GM21360 (cell line): ENCODE measurements around the gene CLDND2.
"Not testable (repeated sequence)": the region's sequence is repeated elsewhere in the genome, so short reads cannot be mapped to it uniquely, and the experiment has no call there.

Experiments
- ATAC-seq: cut with Tn5 transposase; IDR thresholded peaks from one replicate; pipeline ENCODE4 v1.9.1; 2021; ENCODE audit warnings: mild to moderate bottlenecking, moderate library complexity; ENCODE audit not compliant: unreplicated experiment

CLDND2 gene

GRCh38 chr19:51368366-51369282 is at the start of gene CLDND2:
Gene CLDND2 (minus strand): TSS chr19:51369003. CDS start chr19:51368577, 426 bp downstream.
- no peak for ATAC-seq

- ATAC-seq, result no peak
Measured at GRCh38 chr19:51417810-51418157, 49.0 kb upstream of the CLDND2 start.

DNA sequence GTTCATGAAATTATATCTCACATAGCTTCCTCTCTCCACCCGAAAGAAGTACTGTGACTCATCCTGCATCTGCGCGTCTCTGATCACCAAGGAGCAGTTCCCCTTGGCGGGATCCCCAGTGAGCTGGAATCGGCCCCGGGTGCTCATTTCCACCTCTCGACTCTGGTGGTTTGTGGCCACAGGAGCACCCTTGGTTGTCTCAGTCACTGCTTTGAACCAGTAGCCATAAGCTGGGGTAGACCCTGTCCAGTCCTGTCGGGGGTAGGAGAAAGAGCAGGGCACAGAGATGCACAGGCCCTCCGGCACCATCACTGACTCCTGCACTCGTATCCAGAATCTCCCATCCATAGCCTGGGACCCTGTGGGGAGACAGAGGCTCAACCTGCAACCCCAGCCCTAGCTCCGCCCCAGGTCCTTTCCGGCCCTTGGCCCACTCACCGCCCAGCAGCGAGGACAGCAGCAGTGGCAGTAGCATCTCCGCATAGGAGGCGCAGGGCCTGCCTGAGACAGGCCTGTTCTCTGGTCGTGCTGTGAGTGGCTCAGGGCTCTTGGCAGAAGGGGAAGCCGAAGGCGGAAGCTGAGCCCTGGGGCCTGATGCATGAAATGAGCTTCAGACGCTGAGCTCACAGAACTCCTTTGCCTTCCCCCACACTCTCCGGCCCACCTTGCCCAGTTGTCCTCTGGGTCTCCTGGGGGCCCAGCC is 48.5 kb upstream of the CLDND2 start, which contains the start of gene SIGLEC10:
TSS of gene SIGLEC10 (minus strand) at position 536 of the 703 bp plus-strand sequence. CDS start at position 475, 61 bp downstream.
- peak; percentile 70 for ATAC-seq

DNA sequence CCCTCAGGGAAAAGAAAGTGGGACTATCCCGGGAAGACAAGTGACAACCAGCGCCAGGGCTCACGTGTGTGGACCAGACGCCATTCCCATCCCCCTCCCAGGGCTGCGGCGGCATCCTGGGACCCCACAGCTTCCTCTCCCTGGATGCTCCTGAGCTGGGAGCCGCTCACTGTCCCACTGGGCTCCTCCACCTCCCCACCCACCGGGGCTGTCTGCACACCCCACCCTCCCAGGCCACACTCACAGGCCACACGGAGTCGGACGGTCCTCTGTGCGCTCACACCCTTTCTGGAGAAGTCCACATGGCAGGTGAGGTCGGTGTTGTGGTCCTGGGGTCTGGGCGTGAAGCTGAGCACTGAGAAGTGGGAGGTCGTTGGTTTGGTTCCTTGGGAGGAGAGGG is 47.6 kb upstream of the CLDND2 start:
- not testable (repeated sequence) for ATAC-seq

DNA sequence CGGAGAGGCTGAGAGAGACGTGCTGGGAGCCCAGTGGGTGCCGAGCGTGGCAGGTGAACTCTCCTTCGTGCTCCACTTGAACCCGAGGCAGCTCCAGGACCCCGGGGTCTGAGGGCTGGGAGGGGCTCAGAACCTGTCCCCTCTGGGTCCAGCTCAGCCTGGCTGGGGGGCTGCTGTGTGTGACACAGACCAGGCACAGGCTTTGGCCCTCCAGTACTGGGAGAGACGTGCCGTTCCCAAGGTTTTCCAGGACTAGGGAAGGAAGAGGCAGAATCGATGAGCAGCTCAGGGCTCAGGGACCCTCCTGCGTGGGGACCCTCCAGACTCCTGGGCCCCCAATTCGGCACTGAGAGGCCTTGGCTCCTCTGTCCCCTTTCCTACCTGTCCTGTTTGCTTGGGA is 46.4 kb upstream of the CLDND2 start:
- no peak for ATAC-seq

DNA sequence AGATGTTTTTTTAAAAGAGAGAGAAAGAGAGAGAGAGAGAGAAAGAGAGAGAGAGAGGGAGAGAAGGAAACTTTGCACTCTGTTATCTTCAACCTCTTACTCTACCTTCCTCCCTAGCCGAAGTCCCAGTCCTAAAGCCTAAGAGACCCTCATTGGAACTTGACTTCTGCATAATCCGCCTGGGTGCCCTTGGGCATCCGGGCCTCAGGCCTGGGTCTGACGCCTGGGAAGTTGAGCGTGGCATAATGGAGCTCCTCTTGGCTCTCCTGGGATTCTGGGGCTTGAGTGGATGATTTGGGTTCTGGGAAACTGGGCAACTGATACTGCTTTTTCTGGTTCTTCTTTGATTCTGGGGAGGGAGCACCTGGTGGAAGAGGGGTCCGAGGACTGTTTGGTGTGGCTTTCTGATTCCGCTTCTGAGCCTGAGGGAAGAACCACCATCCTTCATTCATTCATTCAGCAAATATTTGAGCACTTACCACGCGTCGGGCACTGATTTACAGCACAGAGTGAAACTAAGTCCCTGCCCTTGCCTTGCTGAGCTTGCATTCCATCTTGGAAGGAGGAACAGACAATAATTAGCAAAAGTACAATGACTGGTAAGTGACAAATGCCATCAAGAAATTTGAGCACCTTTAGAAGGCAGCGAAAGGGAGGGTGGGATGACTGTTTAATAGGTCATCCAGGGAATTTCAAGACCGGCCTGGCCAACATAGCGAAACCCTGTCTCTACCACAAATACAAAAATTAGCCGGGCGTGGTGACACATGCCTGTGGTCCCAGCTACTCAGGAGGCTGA is 42.3 kb upstream of the CLDND2 start:
- ATAC-seq, result no peak

DNA sequence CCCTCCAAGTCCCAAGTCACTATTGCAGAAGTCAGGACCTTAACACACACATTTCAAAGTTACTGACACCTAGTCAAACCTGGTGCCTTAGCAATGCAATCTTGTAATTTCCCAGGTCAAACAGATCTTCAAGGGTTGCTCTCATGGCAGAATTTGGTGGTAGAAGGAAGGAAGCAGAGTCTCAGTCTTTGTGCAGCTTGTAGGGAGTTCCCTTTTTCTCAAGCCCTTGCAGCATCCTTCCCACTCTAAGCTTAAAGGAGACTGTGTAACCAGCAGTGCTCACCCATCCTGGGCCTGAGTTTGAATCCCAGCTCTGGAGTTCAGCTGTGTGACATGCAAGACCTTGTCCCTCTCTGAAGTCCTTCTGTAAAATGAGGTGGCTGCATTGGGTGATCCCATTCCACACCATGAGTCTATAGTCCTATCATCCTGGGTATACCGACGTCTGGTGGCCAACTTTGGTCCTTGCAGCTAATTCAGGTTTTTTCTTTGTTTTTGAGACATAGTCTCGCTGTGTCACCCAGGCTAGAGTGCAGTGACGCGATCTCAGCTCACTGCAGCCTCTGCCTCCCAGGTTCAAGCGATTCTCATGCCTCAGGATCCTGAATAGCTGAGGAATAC is 38.8 kb upstream of the CLDND2 start:
- ATAC-seq, result no peak

- no peak for ATAC-seq
Measured at GRCh38 chr19:51402117-51402516, 33.3 kb upstream of the CLDND2 start.

GRCh38 chr19:51399936-51400335 is 31.1 kb upstream of the CLDND2 start:
- not testable (repeated sequence) for ATAC-seq

GRCh38 chr19:51399231-51399630 is 30.4 kb upstream of the CLDND2 start:
- ATAC-seq, result no peak

- ATAC-seq, result no peak
Measured at GRCh38 chr19:51398096-51398704, 29.4 kb upstream of the CLDND2 start.

DNA sequence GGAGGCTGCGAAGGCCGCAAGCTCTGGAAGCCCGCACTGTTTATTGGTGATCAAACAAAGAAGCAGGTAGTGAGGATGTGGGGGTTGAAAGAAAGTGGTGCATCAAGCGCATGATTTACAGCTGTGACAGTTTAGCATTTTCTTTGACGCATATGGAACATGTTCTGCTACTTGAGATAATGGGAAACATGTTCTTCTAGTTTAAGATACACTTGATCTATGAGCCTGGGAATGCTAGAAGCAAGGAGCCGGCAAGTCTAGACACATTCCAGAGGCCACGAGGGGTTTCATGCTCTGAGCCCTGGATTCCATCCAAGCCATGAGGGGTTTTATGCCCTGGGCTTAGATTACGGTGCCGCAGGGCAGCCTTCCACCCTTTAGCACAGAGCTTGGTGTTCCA is 28.6 kb upstream of the CLDND2 start:
- ATAC-seq, result not testable (repeated sequence)

DNA sequence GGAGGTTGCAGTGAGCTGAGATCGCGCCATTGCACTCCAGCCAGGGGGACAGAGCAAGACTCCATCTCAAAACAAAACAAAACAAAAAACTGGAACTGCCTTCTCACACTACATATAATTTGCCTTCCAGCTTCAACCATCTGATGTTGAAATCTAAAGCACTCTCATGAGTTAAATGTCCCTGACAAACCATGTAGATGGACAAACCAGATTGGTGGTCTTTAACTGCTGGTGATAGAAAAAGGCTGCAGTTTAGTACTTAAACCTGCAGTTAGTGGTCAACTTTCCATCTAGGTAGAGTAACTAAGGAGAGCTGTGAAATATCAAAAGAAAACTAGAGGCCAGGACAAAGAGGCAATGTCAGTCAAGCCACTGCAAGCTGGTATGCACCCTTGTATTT is 27.4 kb upstream of the CLDND2 start:
- no peak for ATAC-seq

- peak; percentile 78 for ATAC-seq
Measured at GRCh38 chr19:51394050-51394836, 25.4 kb upstream of the CLDND2 start.

DNA sequence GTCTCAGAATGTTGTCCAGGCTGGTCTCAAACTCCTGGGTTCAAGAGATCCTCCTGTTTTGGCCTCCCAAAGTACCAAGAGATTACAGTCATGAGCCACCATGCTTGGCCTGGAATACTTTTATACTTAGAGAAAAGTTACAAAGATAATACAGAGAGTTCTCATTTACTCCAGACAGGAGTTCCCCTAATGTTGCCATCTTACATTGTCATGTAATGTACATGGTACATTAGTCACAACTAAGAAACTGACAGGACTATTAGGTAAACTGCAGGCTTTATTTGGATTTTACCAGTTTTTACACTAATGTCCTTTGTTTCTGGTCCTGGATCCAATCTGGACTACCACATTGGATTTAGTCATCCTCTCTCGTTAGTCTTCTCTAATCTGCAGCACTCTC is 23.9 kb upstream of the CLDND2 start:
- no peak for ATAC-seq

- ATAC-seq, result no peak
Measured at GRCh38 chr19:51391073-51391611, 22.3 kb upstream of the CLDND2 start.

DNA sequence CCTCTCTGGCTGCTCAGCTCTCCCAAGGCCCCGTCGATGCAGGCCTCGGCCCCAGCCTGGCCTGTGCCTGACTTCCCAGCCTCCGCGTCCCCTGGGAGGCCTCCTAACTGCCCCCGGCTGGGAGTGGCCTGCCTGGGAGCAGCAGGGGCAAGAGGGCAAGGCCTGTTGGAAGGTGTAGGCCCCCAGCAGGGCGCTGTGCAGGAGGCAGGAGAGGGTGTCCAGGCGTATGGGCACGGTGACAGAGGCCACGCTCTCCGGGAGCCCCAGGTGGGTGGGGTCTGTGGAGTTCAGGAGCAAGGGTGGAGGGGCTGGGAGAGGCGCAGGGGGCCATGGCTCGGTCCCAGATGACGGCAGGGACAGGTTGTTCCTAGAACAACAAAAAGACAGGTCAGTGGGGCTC is 20.3 kb upstream of the CLDND2 start:
- no peak for ATAC-seq

DNA sequence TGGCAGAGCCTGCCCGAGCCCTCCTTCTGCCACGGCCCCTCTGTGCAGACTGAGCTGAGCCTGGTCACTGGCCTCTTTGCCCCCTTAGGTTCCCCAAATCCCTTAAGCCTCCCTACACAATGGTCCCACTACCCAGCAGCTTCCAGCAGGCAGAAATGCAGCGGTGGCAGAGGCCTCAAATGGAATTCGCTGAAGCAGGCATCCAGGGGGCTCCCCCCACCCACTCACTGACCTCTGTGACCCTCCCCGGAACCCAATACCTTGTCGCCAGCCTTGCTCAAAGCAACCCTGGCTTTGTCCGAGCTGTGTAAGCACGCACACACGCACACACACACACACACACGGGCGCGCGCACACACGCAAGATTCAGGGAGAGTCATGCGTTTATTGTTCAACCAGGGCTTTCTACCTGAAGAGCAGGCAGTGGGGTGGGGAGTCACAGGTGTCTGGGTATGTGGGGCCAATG is 19.2 kb upstream of the CLDND2 start, which contains the start of gene LIM2:
TSS of gene LIM2 (minus strand) at position 51 of the 466 bp plus-strand sequence. CDS start 531 bp downstream, outside the sequence.
- ATAC-seq, result no peak
